Raji (cell line): Measurements from ENCODE around the gene KRT5.

ENCODE experiments used
- POLR2A ChIP-seq: IDR thresholded peaks from 2 replicates; pipeline ENCODE4 v1.6.1; 2011; ENCODE audit warnings: low read depth, low read length, control low read depth; ENCODE audit not compliant: insufficient read depth

KRT5 gene

GRCh38 chr12:52519826-52520662 lies at the start of gene KRT5:
Gene KRT5, minus strand, starts transcription at chr12:52520394. Its CDS starts 98 bp downstream, at chr12:52520296.
- TF ChIP-seq POLR2A: no peak

- no peak for TF ChIP-seq POLR2A
Measured at GRCh38 chr12:52568111-52568510, 47.9 kb upstream of the KRT5 start.

- TF ChIP-seq POLR2A: no peak
Measured at GRCh38 chr12:52566847-52567291, 46.7 kb upstream of the KRT5 start.

DNA sequence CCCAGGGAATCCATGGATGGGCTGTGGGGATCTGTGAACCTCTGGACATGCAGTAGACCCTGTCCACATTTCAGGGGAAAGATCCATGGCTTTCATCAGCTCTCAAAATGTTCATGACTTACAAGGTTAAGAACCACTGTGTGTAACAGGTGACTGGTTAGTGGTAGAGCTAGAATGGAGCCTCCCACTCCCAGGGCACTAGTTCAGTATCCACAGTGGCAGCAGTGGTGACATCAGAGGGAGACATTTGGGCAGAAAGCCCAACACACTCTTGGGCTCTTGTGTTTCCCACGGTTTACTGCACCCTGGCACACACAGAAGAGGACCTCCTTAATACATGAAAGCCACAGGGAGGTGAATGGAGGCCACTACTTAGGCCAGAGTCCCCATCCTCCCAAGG lies 44.4 kb upstream of the KRT5 start:
- no peak for TF ChIP-seq POLR2A

DNA sequence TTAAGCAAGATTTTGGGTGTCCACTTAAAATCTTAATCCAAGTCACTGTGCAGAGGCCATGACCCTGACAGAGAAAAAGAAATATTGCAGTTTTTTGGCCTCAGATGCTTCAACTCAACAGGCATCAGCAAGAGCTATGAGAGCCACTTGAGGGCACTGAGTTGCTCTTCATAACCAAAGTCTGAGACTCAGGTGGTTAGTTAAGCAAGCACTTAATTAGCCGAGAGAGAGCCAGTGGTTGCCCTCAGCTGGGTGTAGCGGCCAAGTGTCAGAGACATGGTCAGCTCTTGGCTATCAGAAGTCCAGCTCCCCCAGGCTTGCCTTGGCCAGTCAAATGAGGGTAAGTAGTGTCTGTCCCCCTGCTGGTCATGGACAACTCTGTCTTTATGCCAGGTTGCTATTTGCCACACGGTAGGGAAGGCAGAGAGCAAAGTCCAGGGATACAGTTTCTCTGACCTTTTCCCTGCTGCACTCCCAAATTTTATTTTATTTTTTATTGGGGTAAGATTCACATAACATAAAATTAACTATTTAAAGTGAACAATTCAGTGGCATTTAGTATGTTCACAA lies 41.8 kb upstream of the KRT5 start:
- TF ChIP-seq POLR2A: no peak

- no peak for TF ChIP-seq POLR2A
Measured at GRCh38 chr12:52559979-52560378, 39.8 kb upstream of the KRT5 start.

DNA sequence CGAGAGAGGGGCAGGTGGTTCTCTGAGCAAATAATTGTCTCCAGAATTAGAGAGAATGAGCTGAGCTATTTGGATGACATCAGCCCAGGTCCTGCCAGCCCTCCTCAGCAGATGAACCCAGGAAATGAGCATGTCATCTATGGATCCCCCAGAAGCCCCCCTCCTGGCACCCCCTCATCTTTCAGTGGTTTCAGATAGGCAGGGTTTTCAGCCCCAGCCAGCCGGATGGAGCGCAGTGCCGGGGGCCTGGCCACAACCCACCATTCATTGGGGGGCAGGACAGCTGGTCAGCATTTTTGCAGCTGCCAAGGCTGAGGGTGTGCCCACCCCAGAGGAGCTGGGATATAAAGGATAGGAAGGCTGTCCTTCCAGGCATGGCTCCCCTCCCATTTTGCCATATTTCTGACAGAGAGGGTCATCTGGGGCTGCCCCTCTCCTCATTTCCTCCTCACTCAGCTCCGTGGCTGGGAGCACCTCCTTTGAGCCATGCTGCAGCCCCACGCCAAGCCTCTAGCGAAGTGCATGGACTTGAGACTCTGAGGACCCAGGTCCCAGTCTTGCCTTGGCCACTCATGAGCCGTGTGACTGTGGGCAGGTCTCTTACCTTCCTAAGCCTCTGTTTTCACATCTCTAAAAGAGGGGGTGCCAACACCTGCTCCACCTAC lies 38.7 kb upstream of the KRT5 start:
- no peak for TF ChIP-seq POLR2A

GRCh38 chr12:52557476-52557875 lies 37.3 kb upstream of the KRT5 start:
- no peak for TF ChIP-seq POLR2A

GRCh38 chr12:52555577-52555976 lies 35.4 kb upstream of the KRT5 start:
- no peak for TF ChIP-seq POLR2A

- no peak for TF ChIP-seq POLR2A
Measured at GRCh38 chr12:52552681-52553195, 32.5 kb upstream of the KRT5 start, which contains the start of gene KRT71. Gene KRT71, minus strand, starts transcription at chr12:52553145. Its CDS starts 68 bp downstream, at chr12:52553077.

GRCh38 chr12:52552055-52552454 lies 31.9 kb upstream of the KRT5 start:
- no peak for TF ChIP-seq POLR2A

- TF ChIP-seq POLR2A: no peak
Measured at GRCh38 chr12:52551216-52551865, 31.1 kb upstream of the KRT5 start.

DNA sequence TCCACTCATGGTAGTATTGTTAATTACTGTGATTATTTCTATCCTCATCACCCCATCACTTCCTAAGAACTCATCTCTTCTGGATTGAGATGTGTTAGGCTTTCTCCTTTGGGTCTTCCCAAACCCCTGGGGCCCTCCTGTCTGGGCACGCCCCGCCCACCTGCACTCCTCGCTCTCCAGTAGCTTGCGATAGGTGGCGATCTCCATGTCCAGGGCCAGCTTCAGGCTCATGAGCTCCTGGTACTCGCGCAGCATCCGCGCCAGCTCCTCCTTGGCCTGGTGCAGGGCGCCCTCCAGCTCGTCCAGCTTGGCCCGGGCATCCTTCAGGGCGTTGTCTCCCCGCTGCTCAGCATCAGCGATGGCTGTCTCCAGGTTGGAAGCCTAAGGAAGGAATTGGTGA lies 25.9 kb upstream of the KRT5 start:
- TF ChIP-seq POLR2A: no peak

DNA sequence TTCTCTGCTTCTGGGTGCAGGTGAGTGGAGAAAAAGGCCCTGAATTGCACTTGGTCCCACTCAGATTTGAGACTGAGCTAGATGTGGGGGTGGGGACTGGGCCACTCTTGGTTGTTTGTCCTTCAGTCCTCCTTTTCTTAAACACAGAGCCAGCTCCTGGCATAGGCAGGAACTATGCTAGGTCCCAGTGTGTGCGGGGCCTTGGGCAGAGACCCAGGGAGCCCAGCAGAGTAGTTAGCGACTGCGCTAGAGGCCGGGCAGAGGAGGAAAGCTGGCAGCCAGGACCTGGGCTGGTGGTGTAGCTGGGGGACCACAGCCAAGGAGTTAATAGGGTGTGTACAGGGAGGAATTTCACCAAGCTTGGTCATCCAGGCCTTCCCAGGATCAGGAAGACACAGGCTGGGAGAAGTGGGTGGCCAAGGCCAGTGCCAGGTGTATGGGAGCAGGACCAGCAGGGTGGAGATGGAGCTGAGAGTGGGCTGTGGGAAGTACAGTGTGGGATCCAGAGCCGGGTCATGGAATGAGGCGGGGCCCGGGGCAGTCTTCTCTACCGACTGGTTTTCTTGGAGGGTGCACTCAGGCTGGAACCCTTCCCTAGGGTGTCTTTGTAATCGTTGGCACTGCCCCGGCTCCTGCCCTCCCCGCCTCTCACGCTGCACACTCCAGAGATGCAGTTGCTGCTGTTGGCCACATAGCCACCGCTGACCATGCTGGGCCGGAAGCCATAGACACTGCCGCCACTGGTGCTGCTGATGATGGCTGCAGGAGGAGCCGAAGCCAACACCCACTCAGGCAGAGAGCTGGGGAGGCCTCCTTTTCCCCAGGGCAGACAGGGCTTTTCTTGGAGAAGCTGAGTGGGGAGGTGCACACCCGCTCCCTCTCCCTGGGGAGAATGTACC lies 24.0 kb upstream of the KRT5 start:
- TF ChIP-seq POLR2A: no peak
